Measurements from ENCODE around the gene PRSS23. TPM values are rescaled to one million over a fixed set of nuclear protein-coding genes. Genes with fewer than 3 reads are reported as not detected.

PRSS23 gene
- total and polyA plus RNA-seq, 9 donors = 13.5 to 129 (median 40.8) TPM

GRCh38 chr11:86807360-86807759, 7.0 kb downstream of the PRSS23 start:
- TF ChIP-seq EP300 (IDR thresholded peaks at IDR 0.05) = no peak
- no peak for TF ChIP-seq POLR2A (IDR thresholded peaks at IDR 0.05)
- TF ChIP-seq, protein P1, sequence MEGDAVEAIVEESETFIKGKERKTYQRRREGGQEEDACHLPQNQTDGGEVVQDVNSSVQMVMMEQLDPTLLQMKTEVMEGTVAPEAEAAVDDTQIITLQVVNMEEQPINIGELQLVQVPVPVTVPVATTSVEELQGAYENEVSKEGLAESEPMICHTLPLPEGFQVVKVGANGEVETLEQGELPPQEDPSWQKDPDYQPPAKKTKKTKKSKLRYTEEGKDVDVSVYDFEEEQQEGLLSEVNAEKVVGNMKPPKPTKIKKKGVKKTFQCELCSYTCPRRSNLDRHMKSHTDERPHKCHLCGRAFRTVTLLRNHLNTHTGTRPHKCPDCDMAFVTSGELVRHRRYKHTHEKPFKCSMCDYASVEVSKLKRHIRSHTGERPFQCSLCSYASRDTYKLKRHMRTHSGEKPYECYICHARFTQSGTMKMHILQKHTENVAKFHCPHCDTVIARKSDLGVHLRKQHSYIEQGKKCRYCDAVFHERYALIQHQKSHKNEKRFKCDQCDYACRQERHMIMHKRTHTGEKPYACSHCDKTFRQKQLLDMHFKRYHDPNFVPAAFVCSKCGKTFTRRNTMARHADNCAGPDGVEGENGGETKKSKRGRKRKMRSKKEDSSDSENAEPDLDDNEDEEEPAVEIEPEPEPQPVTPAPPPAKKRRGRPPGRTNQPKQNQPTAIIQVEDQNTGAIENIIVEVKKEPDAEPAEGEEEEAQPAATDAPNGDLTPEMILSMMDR (IDR thresholded peaks at IDR 0.05) = no peak
- Histone ChIP-seq H3K27me3 (no peaks in the 10 kb centered on the region), H3K4me3 (no peak overlapping the region), H3K36me3 (no peaks in the 10 kb centered on the region), H3K4me1 (ENCODE audit: insufficient read depth) (peaks cover 5% of the 10 kb centered on the region), H3K27ac (no peak overlapping the region), H3K9me3 (no peaks in the 10 kb centered on the region)
- 56 to 65% (median 63%) methylated on average over 5 of the region's 5 CpGs for WGBS, 3 donors
- intact Hi-C loops (cut with DNase I) = loop anchor here in 3 of 4 donors (5.0 to 10.0 kb wide), 3 partner anchors 133 to 200 kb away; partner anchors contain the start of gene ME3 (in 1 of the 3)
- no peak for DNase-seq

GRCh38 chr11:86809561-86809960, 9.2 kb downstream of the PRSS23 start:
- DNase-seq = no peak
- no peaks in the 10 kb centered on the region for H3K27me3 ChIP-seq
- H3K4me1 ChIP-seq (ENCODE audit: insufficient read depth) = peaks cover 4% of the 10 kb centered on the region
- intact Hi-C loops (cut with DNase I) = loop anchor here in 3 of 4 donors (5.0 to 10.0 kb wide), 3 partner anchors 135 to 202 kb away; partner anchors contain the start of gene ME3 (in 1 of the 3)
- H3K36me3 ChIP-seq = no peaks in the 10 kb centered on the region
- no peak overlapping the region for H3K27ac ChIP-seq
- TF ChIP-seq EP300 (IDR thresholded peaks at IDR 0.05) (no peak), POLR2A (IDR thresholded peaks at IDR 0.05) (no peak)
- TF ChIP-seq, protein P1 (IDR thresholded peaks at IDR 0.05) = no peak
- H3K4me3 ChIP-seq = no peak overlapping the region
- no peaks in the 10 kb centered on the region for H3K9me3 ChIP-seq

DNA sequence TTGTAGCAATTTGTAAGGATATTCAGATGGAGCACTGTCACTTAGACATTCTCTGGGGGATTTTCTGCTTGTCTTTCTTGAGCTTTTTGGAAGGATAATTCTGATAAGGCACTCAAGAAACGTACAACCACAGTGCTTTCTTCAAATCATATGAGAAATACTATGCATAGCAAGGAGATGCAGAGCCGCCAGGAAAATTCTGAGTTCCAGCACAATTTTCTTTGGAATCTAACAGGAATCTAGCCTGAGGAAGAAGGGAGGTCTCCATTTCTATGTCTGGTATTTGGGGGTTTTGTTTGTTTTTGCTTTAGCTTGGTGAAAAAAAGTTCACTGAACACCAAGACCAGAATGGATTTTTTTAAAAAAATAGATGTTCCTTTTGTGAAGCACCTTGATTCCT, 9.9 kb downstream of the PRSS23 start:
- no peak overlapping the region for H3K4me3 ChIP-seq
- intact Hi-C loops (cut with DNase I) = loop anchor here in 1 of 4 donors (10.0 kb wide), 1 partner anchor 875 kb away; no protein-coding TSS in a partner anchor
- no peaks in the 10 kb centered on the region for H3K27me3 ChIP-seq
- no peak for DNase-seq
- TF ChIP-seq EP300 (IDR thresholded peaks at IDR 0.05) = no peak
- TF ChIP-seq, protein P1 (IDR thresholded peaks at IDR 0.05) = no peak
- no peak for TF ChIP-seq POLR2A (IDR thresholded peaks at IDR 0.05)
- H3K4me1 ChIP-seq (ENCODE audit: insufficient read depth) = no peaks in the 10 kb centered on the region
- 41 to 71% (median 58%) methylated on average over 2 of the region's 2 CpGs for WGBS, 3 donors
- no peaks in the 10 kb centered on the region for H3K9me3 ChIP-seq
- no peaks in the 10 kb centered on the region for H3K36me3 ChIP-seq
- no peak overlapping the region for H3K27ac ChIP-seq

- DNase-seq = no peak
- Histone ChIP-seq H3K4me3 (no peak overlapping the region), H3K27ac (no peak overlapping the region), H3K4me1 (ENCODE audit: insufficient read depth) (no peaks in the 10 kb centered on the region), H3K27me3 (no peaks in the 10 kb centered on the region), H3K9me3 (no peaks in the 10 kb centered on the region), H3K36me3 (no peaks in the 10 kb centered on the region)
- intact Hi-C loops (cut with DNase I) = loop anchor here in 1 of 4 donors (10.0 kb wide), 1 partner anchor 877 kb away; no protein-coding TSS in a partner anchor
- 91 to 95% (median 94%) methylated on average over 2 of the region's 2 CpGs for WGBS, 3 donors
- TF ChIP-seq, protein P1 (IDR thresholded peaks at IDR 0.05) = no peak
Measured at GRCh38 chr11:86811637-86812321, 11.4 kb downstream of the PRSS23 start.

All from ovary (tissue), 9 donors.